ENCODE measurements around the gene RNF130.

DNA sequence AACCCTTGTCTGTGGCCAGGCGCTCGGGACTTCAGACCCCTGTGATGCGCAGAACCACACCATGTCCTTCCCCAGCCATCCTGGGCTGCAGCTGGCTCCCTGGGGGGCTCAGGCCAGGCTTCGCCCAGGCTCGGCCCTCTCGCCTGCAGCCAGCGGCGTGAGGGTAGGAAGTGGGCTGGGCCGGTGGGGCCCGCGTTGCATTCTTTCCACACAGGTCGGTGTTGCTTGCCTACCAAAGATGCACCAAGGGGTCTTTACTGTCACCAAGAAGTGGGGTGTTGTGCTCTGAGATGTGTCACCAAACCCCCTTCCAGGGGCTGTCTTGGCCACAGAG is 48.3 kb upstream of the RNF130 start:
- no peak for TF ChIP-seq GATA2 (IDR thresholded peaks at IDR 0.05; ENCODE audit: low read depth, low read length)
- no peak for TF ChIP-seq GATA3 (IDR thresholded peaks at IDR 0.05; ENCODE audit: low read depth, low read length)

Measured in SH-SY5Y (cell line).